HepG2 (cell line): ENCODE results near the gene MPZL3. TPM values are rescaled to one million over a fixed set of nuclear protein-coding genes. Genes with fewer than 3 reads are reported as not detected.

Experiments
- IKZF4 ChIP-seq: sonication (generic); formaldehyde crosslinking; IDR thresholded peaks from 2 replicates; pipeline ENCODE4 v1.5.1; 2020; ENCODE audit warnings: borderline replicate concordance, mild to moderate bottlenecking, low read depth, missing genetic modification reagents; ENCODE audit errors: not compliant biosample characterization
- TFAP4 ChIP-seq: sonication (generic); IDR thresholded peaks from 2 replicates; pipeline ENCODE4 v1.6.1; 2016; ENCODE audit warnings: low read depth, borderline replicate concordance
- ZZZ3 ChIP-seq: sonication (generic); formaldehyde crosslinking; IDR thresholded peaks from 2 replicates; pipeline ENCODE4 v1.4.0; 2020; ENCODE audit warnings: missing genetic modification reagents, mild to moderate bottlenecking, borderline replicate concordance
- polyA plus RNA-seq, 8 experiments: library from polyadenylated mRNA; depleted of rRNA in 3 of 8; stranded (reverse) in 7 of 8; unstranded in 1 of 8; fragments of >200 nt; fragmentation: Illumina TruSeq in 4 of 8; extraction: Trizol in 4 of 8; gene quantifications; 2 replicates each; pipeline versions ENCODE4 v1.2.1 to v1.2.3, GENCODE V29; 2011 to 2016; ENCODE audit warnings: low read depth in 4 of 8, missing spikeins in 1 of 8, mixed read lengths in 1 of 8; ENCODE audit not compliant: insufficient read depth in 1 of 8
- total RNA-seq, 5 experiments: library from RNA; depleted of rRNA; stranded (reverse); fragments of >200 nt; fragmentation: Illumina TruSeq; extraction: Trizol; gene quantifications; 2 replicates each; pipeline ENCODE4 v1.2.3, GENCODE V29; 2016; ENCODE audit warnings: low read depth in 1 of 5
- TF ChIP-seq, protein P1 (sequence below): sonication (generic); formaldehyde crosslinking; IDR thresholded peaks from 2 replicates; pipeline ENCODE4 v1.4.0; 2020; ENCODE audit warnings: mild to moderate bottlenecking, missing genetic modification reagents
- TF ChIP-seq, protein P2 (sequence below): IDR thresholded peaks from 2 replicates; pipeline ENCODE4 v1.6.1; 2016; ENCODE audit warnings: missing biosample characterization, missing genetic modification reagents, low read depth

MPZL3 gene
- total and polyA plus RNA-seq, 2 of the 13 experiments (the other 11 are each of a cell fraction or from before 2014, with no cell fraction given), result 5.3 to 9.3 TPM

GRCh38 chr11:118267486-118267885 is 15.3 kb upstream of the MPZL3 start (continued):
- TF ChIP-seq, protein P1, sequence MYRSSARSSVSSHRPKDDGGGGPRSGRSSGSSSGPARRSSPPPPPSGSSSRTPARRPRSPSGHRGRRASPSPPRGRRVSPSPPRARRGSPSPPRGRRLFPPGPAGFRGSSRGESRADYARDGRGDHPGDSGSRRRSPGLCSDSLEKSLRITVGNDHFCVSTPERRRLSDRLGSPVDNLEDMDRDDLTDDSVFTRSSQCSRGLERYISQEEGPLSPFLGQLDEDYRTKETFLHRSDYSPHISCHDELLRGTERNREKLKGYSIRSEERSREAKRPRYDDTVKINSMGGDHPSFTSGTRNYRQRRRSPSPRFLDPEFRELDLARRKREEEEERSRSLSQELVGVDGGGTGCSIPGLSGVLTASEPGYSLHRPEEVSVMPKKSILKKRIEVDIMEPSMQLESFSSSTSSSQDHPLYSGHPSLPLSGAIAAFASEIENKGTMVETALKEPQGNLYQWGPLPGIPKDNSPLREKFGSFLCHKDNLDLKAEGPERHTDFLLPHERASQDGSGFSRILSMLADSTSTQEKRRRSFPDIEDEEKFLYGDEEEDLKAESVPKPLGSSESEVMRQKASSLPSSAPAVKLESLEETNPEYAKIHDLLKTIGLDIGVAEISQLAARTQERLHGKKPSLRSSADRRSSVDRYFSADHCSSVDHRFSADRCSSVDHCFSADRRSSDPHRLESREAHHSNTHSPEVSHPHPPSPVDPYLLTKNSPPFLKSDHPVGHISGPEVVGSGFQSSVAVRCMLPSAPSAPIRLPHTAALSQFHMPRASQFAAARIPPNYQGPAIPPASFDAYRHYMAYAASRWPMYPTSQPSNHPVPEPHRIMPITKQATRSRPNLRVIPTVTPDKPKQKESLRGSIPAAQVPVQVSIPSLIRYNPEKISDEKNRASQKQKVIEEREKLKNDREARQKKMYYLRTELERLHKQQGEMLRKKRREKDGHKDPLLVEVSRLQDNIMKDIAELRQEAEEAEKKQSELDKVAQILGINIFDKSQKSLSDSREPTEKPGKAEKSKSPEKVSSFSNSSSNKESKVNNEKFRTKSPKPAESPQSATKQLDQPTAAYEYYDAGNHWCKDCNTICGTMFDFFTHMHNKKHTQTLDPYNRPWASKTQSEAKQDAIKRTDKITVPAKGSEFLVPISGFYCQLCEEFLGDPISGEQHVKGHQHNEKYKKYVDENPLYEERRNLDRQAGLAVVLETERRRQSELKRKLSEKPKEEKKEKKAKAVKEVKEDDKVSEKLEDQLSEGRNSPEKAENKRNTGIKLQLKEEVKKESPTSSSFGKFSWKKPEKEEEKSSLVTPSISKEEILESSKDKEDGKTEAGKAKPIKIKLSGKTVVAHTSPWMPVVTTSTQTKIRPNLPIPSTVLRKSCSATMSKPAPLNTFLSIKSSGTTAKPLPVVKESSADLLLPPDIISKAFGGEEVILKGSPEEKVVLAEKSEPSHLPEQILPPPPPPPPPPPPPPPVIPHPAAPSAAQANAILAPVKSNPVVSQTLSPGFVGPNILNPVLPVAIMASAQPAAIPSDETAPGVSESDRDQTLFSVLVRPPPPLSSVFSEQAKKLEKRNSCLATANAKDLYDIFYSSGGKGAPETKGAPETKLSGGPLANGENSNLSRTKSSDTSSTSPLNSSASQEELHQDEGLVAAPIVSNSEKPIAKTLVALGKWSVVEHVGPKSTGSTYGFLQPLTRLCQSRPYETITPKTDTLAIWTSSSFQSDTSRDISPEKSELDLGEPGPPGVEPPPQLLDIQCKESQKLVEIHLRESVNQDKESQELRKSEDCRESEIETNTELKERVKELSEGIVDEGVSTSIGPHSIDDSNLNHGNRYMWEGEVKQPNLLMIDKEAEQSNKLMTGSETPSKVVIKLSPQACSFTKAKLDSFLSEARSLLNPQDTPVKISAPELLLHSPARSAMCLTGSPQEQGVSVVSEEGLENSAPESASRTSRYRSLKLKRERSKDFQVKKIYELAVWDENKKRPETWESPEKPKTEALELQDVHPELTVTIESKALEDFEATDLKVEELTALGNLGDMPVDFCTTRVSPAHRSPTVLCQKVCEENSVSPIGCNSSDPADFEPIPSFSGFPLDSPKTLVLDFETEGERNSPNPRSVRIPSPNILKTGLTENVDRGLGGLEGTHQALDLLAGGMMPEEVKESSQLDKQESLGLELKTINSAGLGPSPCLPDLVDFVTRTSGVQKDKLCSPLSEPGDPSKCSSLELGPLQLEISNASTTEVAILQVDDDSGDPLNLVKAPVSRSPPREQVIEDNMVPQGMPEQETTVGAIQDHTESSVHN, result no peak
- TF ChIP-seq ZZZ3 (CRISPR knock-in tag), result no peak
- TF ChIP-seq, protein P2, sequence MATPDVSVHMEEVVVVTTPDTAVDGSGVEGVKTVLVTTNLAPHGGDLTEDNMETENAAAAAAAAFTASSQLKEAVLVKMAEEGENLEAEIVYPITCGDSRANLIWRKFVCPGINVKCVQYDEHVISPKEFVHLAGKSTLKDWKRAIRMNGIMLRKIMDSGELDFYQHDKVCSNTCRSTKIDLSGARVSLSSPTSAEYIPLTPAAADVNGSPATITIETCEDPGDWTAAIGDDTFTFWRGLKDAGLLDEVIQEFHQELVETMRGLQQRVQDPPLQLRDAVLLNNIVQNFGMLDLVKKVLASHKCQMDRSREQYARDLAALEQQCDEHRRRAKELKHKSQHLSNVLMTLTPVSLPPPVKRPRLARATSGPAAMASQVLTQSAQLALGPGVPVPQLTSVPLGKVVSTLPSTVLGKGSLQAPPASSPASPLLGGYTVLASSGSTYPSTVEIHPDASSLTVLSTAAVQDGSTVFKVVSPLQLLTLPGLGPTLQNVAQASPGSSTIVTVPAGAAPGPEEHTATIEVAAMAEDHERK (CRISPR knock-in tag), result no peak
- no peak for TF ChIP-seq TFAP4
- no peak for TF ChIP-seq IKZF4 (CRISPR knock-in tag)
